Midbrain (tissue), 1 donor: ENCODE data around the gene PRXL2B.

Experiments used
- DNase-seq: peaks from one replicate; lab custom pipeline; 2025; lab: John Stamatoyannopoulos, UW

Gene PRXL2B

GRCh38 chr1:2635361-2636010 is 48.9 kb downstream of the PRXL2B start:
- DNase-seq = no peak

- DNase-seq = no peak
Measured at GRCh38 chr1:2636733-2637132, 50.2 kb downstream of the PRXL2B start.

- DNase-seq = no peak
Measured at GRCh38 chr1:2637442-2638145, 51.0 kb downstream of the PRXL2B start.

GRCh38 chr1:2638466-2639115 is 52.0 kb downstream of the PRXL2B start:
- no peak for DNase-seq

DNA sequence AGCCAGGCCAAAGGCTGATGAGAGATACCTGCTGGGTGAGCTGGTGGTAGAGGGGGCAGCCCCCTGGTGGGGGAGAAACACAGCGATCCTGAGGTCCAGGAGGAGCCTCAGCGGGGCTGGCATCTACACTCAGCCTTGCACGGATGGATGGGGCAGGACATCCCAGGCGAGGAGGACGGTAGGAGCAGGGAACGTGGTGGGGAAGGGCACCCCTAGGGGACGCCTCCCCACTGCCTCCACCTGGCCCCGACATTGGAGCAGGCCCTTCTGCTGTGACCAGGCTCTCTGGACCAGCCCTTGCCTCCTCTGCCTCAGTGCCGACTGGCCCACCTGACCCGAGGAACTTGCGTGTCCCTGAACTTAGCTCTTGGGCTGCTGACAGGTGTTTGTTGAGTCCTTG is 52.6 kb downstream of the PRXL2B start:
- DNase-seq = no peak

DNA sequence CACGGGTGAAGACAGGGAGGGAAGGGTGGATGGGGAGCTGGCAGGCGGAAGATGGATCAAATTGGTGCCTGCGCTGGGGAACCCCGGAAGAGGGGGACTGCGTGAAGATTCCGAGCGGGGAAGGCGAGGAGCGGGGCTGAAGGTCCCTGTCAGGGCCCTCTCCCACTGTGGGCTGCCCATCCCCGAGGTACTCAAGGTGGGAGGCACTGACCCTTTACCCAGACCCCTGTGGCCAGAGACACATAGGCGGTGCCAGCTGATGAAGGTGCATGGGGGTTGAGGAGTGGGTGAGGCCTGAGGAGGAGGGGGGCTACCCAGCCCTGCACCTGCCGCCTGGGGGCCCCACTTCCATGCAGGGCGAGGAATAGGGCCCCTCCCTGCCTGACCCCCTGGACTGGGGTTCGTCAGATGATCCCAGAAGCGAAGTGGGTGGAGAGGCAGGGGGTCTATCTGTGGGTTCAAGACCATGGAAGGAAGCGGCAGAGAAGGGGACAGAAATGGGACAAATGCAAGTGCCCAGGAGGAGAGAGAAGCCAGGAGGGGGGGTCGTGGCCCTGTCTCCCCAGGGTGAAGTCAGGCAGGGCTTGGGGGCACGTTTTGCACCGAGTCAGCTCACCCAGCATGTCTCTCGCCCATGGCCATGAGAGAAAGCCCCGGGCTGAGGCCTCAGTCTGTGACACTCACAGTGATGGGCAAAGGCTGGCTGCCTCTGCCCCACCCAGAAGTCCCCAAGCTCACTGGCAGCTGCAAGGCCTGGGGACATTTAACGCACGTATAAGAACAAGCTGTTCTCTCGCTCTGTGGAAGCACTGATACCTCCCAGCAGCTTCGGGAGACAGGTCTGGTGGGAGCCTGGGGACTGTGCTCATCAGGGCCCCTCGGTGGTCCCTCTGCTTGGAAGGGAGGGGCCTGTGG is 53.3 kb downstream of the PRXL2B start:
- DNase-seq = no peak

DNA sequence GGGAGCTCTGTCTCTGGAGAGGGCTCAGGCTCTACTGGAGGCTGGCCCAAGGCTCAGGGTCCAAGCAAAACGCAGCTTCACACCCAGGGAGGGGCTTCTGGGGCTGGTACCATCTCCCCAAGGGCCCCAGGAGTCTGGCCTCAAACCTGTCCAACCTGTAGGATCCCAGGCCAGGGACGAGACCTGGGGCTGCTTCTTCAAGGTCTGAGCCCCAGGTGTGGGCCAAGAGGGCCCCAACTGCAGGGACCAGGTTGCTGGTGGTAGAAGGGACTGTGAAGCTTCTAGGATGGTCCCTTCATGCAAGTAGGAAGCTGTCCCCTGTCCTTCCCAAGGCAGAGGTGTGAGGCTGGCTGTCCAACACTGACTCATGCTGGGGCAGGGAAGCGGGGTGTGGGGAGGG is 54.0 kb downstream of the PRXL2B start:
- no peak for DNase-seq
